ENCODE measurements around the gene SPATA2L.

The SPATA2L gene

DNA sequence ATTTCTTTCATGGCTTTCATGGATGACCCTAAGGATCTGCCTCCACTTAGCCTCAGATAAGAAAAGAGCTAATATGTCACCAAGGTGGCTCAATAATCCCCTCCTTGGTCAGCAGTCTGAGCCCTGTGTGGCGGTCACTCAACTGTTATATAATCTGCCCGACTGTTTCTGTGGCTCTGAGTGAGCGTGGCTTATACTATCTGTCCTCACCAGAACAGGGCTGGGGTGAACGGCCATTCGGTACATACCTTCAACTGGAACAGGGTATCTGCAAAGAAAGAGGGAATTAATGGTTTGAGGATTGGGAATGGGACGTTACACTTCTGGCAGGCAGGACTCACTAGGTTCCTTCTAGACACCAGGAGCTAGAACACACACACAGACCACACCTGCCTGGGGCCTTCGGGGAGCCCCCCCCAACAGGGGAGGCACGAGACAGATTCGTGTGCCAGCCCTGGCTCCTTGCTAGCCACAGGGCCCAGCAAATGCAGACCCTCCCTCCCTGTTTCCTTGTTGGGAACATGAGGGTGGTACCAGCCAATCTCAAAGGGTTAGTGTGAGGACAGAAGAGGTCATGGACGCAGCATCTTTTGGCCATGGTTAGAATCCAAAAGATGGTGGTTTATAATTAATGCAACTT lies 47.7 kb downstream of the SPATA2L start:
- no peak for DNase-seq

DNA sequence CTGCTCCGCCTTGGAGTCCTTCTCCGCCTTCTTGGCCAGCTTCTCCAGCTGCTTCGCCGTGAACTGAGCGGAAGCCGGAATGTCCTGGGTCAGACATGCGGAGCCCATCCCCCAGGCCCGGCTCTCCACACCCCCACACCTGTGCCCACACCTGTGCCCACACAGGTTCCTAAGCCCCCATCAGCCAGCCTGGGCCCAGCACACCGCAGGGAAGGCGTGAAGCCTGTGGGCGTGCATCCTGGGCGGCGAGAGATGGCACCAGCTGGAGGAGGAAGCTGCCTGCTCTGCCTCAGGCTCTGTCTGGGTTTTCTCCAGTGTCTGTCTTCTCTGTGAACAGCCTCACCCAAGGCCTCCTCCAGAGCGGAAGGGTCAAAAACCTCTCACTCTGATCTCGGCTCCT lies 49.9 kb downstream of the SPATA2L start:
- DNase-seq, result no peak

DNA sequence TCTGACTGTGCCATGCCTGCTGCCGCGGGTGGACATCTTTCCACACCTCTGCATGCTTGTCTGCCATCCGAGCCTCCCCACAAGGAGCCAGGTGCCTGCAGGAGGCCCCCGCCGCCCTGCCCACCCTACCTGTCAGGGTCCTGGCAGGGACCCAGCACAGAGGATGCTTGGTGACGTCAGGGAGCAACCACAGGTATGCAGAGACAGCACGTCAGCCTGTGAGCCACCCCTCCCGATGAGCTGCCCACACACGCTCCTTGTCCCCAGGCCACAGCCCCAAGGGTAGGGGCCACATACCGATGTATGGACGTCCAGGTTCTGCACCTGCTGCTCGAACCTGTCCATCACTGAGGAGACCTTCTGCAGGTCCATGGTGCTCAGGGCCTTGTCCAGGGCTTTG lies 54.6 kb downstream of the SPATA2L start:
- no peak for DNase-seq
